GM13976 (cell line): Measurements from ENCODE around the gene MEF2C.
"Not testable (repeated sequence)": the region's sequence is repeated elsewhere in the genome, so short reads cannot be mapped to it uniquely, and the experiment has no call there.

Source experiments
- DNase-seq: peaks from one replicate; pipeline ENCODE4 v3.0.0; 2012; ENCODE audit warnings: low spot score
- in situ Hi-C: fragments of 300-500 bp; cut with MboI; formaldehyde crosslinking; loops from one replicate; pipeline ENCODE4 v1.12.0; 2022; ENCODE audit warnings: low sequenced_read_pairs, mixed read lengths, inconsistent platforms; ENCODE audit not compliant: unreplicated experiment
- TF ChIP-seq, protein P1 (sequence below): IDR thresholded peaks from 2 replicates; pipeline ENCODE4 v1.5.1; 2012; ENCODE audit warnings: borderline replicate concordance, mild to moderate bottlenecking; ENCODE audit not compliant: insufficient read depth; ENCODE audit errors: extremely low read depth, missing control alignments, control extremely low read depth

The MEF2C gene

DNA sequence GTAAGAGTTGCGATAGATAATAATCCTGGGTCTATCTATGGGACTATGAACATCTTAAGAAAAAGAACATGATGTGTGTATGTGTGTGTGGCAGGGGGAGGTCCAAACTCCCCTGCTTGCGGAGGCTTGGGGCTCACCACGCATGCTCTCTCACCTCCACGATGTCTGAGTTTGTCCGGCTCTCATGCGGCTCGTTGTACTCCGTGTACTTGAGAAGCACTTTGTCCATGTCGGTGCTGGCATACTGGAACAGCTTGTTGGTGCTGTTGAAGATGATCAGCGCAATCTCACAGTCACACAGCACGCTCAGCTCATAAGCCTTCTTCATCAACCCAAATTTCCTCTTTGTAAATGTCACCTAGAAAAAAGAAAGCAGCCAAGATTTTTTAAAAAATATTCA is 78.5 kb downstream of the MEF2C start:
- TF ChIP-seq, protein P1, sequence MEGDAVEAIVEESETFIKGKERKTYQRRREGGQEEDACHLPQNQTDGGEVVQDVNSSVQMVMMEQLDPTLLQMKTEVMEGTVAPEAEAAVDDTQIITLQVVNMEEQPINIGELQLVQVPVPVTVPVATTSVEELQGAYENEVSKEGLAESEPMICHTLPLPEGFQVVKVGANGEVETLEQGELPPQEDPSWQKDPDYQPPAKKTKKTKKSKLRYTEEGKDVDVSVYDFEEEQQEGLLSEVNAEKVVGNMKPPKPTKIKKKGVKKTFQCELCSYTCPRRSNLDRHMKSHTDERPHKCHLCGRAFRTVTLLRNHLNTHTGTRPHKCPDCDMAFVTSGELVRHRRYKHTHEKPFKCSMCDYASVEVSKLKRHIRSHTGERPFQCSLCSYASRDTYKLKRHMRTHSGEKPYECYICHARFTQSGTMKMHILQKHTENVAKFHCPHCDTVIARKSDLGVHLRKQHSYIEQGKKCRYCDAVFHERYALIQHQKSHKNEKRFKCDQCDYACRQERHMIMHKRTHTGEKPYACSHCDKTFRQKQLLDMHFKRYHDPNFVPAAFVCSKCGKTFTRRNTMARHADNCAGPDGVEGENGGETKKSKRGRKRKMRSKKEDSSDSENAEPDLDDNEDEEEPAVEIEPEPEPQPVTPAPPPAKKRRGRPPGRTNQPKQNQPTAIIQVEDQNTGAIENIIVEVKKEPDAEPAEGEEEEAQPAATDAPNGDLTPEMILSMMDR = no peak
- in situ Hi-C loops = no loop called here
- no peak for DNase-seq

DNA sequence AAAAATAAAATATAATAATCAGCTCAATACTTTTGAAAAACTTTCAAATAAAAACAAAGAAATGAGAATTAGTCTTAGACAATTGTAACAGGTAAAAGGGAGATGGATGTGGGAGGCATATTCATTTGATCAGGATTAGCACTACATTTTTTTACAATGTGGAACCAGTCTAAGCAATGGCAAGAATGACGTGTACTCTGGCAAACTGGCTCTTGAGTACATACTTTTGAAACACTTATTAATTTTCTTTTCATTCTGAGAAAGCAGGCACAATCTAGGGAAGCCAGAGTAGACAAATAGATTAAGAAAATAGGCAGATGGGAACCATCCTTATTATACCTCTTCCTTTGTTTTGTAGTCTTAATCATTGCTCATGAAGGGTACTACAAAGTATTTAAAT is 79.7 kb downstream of the MEF2C start:
- DNase-seq = no peak
- TF ChIP-seq, protein P1 = no peak

DNA sequence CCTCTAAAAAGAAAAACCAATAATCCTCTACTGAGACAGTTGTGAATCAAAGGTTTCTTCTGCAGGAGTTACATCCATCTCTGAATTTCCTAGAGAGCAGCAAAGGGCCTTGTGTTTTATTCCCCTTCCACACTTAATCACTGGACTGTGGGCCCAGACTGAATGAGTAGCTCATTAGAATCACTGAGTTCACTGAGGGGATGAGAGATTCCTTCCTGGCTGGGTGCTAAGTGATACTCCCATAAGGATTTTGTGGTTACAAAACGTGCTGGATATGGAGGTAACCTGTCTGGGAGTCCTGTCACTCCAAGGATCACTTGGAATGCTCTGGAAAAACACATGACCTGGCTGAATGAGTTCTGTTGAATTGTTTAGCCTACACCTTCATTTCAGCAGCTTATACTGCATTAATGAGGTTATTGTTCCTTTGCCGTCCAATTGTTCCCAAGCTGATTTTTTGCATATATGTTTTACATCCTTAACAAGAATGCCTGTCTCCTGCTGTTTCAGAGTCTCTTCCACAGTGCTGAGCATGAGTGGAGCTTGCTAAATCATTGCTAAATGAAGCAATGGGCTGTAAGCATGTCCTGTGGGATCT is 82.9 kb downstream of the MEF2C start:
- DNase-seq = no peak
- in situ Hi-C loops = no loop called here
- TF ChIP-seq, protein P1 = no peak

More for the DNA sequence above, 79.7 kb downstream of the MEF2C start:
- in situ Hi-C loops = no loop called here

DNA sequence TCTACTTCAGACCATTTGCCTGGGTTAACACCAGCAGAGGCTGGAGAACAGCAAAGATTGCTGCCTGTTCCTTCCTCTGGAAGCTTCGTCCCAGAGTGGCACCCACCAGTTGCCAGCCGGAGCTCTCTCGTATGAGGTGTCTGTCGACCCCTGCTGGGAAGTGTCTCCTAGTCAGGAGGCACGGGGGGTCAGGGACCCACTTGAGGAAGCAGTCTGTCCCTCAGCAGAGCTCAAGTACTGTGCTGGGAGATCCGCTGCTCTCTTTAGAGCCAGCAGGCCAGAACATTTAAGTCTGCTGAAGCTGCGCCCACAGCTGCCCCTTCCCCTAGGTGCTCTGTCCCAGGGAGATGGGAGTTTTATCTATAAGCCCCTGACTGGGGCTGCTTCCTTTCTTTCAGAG is 84.1 kb downstream of the MEF2C start:
- in situ Hi-C loops, DNase-seq: not testable (repeated sequence)

DNA sequence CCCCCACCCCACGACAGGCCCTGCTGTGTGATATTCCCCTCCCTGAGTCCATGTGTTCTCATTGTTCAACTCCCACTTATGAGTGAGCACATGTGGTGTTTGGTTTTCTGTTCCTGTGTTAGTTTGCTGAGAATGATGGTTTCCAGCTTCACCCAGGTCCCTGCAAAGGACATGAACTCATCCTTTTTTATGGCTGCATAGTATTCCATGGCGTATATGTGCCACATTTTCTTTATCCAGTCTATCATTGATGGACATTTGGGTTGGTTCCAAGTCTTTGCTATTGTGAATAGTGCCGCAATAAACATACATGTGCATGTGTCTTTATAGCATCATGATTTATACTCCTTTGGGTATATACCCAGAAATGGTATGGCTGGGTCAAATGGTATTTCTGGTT is 89.2 kb downstream of the MEF2C start:
- in situ Hi-C loops, DNase-seq: not testable (repeated sequence)

DNA sequence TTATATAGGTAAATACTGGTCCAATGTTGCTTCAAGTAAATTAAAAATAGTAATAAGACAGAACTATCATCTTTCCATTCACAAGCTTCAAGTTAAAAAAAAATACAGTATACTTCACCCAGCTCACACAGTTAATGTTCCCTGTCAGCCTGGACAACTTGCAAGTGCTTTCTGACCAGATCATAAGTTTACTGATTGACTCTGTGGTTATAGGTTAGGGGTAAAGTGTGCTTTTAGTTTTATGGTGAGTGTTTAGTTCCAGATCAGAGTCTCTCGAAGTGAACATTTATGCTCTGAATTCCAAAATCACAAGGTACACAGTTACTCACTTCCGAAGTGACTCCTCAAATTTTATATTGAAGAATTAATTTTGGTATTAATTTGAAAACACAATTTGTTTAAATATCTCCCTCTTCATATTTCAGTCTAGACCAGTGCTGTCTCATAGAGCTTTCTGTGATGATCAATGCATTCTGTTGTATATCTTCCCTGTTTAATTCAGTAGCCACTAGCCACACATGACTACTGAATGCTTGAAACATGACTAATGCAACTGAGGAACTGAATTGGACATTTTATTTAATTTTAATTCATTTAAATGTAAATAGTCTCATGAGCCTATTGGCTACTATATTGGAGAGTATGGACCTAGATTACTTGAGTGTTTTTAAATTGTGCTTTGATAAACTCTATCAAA is 90.7 kb downstream of the MEF2C start:
- TF ChIP-seq, protein P1 = no peak
- no peak for DNase-seq
- in situ Hi-C loops = no loop called here

DNA sequence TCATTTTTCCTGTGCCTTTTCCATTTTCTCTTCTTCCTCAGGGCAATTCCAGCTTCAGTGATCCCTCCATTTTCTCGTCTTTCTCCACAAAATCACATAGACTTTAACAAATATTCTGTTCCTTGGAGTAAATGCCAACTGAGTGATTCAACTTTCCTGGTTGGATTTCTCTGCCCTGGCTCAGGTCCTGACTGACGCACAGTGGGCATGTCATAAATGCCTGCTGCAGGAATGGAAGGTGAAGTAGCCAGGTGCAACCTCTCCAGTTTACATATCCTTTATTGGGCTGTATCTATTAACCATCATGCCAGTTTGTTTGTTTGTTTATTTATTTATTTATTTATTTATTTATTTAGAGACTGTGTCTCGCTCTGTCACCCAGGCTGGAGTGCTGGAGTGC is 95.1 kb downstream of the MEF2C start:
- no peak for DNase-seq
- TF ChIP-seq, protein P1 = no peak
- in situ Hi-C loops = no loop called here
